Thyroid gland (tissue), 4 donors: ENCODE measurements around the gene USP46.

Experiments used
- POLR2A ChIP-seq, 2 donors: fragments of 450-650 bp; IDR thresholded peaks; one replicate each; pipeline ENCODE4 v1.6.1; 2017; ENCODE audit warnings: antibody characterized with exemption in 2 of 2, mild to moderate bottlenecking in 2 of 2, moderate library complexity in 1 of 2
- TF ChIP-seq, protein P1 (sequence below), 6 experiments: fragments of 200-600 bp in 3 of 6; fragments of 450-650 bp in 3 of 6; sonication (generic) in 3 of 6; IDR thresholded peaks; one replicate each; pipeline ENCODE4 v1.5.1; 2016 to 2019; ENCODE audit warnings: antibody characterized with exemption in 6 of 6, mild to moderate bottlenecking in 2 of 6, inconsistent platforms in 1 of 6, moderate library complexity in 1 of 6

DNA sequence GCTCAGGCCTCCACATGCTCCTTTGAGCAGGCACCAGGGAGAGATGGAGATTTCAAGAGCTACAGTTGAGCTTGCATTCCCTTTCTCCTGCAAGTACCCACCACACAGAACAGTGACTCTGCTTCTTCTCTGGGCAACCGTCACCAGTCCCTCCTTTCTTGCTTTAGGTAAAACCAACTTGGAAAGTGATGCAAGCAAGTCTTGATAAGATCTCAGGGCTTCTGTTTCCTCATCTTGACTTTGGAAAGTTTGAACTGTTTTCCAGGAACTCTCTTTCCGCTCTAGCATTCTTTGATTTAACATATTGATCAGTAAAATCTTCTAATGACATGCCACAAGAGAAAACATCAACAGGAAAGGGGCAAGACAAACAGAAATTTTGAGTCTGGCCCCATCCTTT lies 73.7 kb downstream of the USP46 start:
- no peak for TF ChIP-seq POLR2A (IDR thresholded peaks at IDR 0.05)
- TF ChIP-seq, protein P1, sequence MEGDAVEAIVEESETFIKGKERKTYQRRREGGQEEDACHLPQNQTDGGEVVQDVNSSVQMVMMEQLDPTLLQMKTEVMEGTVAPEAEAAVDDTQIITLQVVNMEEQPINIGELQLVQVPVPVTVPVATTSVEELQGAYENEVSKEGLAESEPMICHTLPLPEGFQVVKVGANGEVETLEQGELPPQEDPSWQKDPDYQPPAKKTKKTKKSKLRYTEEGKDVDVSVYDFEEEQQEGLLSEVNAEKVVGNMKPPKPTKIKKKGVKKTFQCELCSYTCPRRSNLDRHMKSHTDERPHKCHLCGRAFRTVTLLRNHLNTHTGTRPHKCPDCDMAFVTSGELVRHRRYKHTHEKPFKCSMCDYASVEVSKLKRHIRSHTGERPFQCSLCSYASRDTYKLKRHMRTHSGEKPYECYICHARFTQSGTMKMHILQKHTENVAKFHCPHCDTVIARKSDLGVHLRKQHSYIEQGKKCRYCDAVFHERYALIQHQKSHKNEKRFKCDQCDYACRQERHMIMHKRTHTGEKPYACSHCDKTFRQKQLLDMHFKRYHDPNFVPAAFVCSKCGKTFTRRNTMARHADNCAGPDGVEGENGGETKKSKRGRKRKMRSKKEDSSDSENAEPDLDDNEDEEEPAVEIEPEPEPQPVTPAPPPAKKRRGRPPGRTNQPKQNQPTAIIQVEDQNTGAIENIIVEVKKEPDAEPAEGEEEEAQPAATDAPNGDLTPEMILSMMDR (IDR thresholded peaks at IDR 0.05): no peak
